Astrocyte of the spinal cord (primary cell): ENCODE results near the gene USP22.

Source experiments
- DNase-seq: peaks from one replicate; pipeline ENCODE4 v3.0.0; 2011; ENCODE audit warnings: low read depth, low spot score
- H3K4me3 ChIP-seq: 2 replicates; pipeline ENCODE4 v1.5.1; 2011; ENCODE audit warnings: low read depth, mild to moderate bottlenecking, low read length, moderate library complexity
- CTCF ChIP-seq: IDR thresholded peaks from 2 replicates; pipeline ENCODE4 v1.5.1; 2012; ENCODE audit warnings: low read depth, mild to moderate bottlenecking, low read length, inconsistent platforms
- in situ Hi-C: cut with HindIII; loops from 2 replicates; pipeline ENCODE4 v1.10.0; 2017; ENCODE audit warnings: low sequenced_read_pairs

The USP22 gene

GRCh38 chr17:20995873-20996723 lies 46.7 kb downstream of the USP22 start:
- no peak for TF ChIP-seq CTCF
- no peak for DNase-seq
- in situ Hi-C loops = no loop called here
- no peak overlapping the region for H3K4me3 ChIP-seq

GRCh38 chr17:20995164-20995872 lies 47.5 kb downstream of the USP22 start:
- DNase-seq = no peak

GRCh38 chr17:20994779-20995149 lies 48.0 kb downstream of the USP22 start:
- H3K4me3 ChIP-seq = no peak overlapping the region
- in situ Hi-C loops = no loop called here
- no peak for DNase-seq
- no peak for TF ChIP-seq CTCF

More at GRCh38 chr17:20995164-20995872, 47.5 kb downstream of the USP22 start:
- TF ChIP-seq CTCF = no peak
- H3K4me3 ChIP-seq = no peak overlapping the region
- in situ Hi-C loops = no loop called here

GRCh38 chr17:20993863-20994778 lies 48.7 kb downstream of the USP22 start:
- no peak for TF ChIP-seq CTCF
- in situ Hi-C loops = no loop called here
- no peak overlapping the region for H3K4me3 ChIP-seq
- DNase-seq = no peak

- TF ChIP-seq CTCF = peak; percentile 98
- in situ Hi-C loops = no loop called here
- peak; percentile 83 for DNase-seq
- H3K4me3 ChIP-seq = no peak overlapping the region
Observed at GRCh38 chr17:20992987-20993862, 49.6 kb downstream of the USP22 start.
